22Rv1 (cell line): Measurements from ENCODE around the gene SLC6A19.
"Not testable (repeated sequence)": the region's sequence is repeated elsewhere in the genome, so short reads cannot be mapped to it uniquely, and the experiment has no call there.

Experiments used
- H3K27ac ChIP-seq: fragments of 450-650 bp; 2 replicates; pipeline ENCODE4 v1.5.1; 2017
- CTCF ChIP-seq: fragments of 450-650 bp; IDR thresholded peaks from 2 replicates; pipeline ENCODE4 v1.5.1; 2017; ENCODE audit warnings: mild to moderate bottlenecking
- ZFX ChIP-seq: fragments of 450-650 bp; IDR thresholded peaks from 2 replicates; pipeline ENCODE4 v1.6.1; 2017; ENCODE audit warnings: antibody characterized with exemption, borderline replicate concordance

The SLC6A19 gene

GRCh38 chr5:1225081-1225480 is 23.7 kb downstream of the SLC6A19 start, which contains the start of gene SLC6A18:
Gene SLC6A18 (plus strand): TSS chr5:1225381. CDS start chr5:1225478, 97 bp downstream.
- TF ChIP-seq CTCF (no peak), ZFX (no peak)
- no peak within 1 kb of the TSS for H3K27ac ChIP-seq

DNA sequence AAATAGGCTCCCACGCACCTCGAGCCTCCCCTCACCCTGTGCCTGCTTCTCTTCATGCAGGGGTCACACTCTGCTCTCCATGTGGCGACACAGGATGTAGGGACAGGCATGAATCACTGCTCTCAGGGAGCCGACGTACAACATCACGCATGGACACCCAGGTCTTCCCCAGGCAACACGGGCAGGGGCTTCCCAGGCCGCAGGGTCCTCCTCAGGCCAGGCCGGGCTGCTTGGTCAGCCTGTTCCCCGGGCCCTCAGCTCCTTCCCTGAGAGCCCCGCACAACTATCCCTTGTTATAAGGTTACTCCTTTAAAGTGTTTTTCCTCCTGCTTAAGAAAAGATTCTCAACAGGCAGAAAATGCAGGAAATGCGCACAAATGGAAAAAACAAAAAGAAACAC is 24.8 kb downstream of the SLC6A19 start:
- no peak overlapping the region for H3K27ac ChIP-seq
- TF ChIP-seq CTCF: no peak
- TF ChIP-seq ZFX: no peak

DNA sequence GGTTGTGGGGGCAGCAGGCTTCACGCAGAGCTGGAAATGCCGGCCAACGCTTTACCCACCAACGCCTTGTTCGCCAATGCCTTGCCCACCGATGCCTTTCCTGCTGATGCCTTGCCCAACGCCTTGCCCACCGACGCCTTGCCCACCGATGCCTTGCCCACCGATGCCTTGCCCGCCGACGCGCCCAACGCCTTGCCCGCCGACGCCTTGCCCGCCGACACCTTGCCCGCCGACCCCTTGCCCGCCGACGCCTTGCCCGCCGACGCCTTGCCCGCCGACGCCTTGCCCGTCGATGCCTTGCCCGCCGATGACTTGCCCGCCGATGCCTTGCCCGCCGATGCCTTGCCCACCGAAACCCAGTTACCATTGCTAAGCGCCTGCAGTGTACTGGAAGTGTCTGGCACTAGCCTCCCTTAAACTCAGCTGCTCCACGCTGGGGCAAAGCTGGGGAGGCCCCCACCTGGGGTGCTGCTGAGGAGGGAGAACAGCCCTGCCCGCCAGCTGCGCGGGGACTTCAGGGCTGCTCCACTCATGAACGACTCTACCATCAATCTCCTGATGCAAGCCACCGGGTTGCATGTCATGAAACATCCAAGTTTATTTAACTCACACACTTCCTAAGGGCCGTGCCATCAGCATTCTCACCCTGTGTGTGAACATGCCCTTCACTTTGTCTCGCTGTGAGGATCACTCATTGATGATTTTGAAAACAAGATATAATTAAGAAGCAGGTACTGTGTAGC is 25.6 kb downstream of the SLC6A19 start:
- TF ChIP-seq ZFX (no peak), CTCF (no peak)
- no peak overlapping the region for H3K27ac ChIP-seq

DNA sequence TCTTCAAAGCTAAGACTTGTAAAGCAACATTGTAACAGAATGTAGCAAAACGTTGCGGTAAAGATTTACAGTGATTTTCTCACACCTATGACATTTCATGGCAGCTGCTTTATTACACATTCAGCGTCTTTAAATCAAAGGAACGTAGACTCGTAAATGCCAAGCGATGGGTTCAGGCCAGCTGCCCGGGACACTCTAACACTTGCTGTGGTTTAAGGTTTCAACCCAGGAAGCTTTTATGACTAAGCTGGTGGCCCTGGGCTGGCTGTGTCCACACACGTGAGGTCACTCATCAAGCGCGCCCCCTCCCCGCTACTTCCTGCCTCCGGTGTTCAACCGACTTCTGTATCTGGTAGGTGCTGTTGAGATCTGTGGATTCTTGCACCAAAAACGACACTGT is 26.3 kb downstream of the SLC6A19 start:
- no peak for TF ChIP-seq ZFX
- no peak for TF ChIP-seq CTCF
- no peak overlapping the region for H3K27ac ChIP-seq

DNA sequence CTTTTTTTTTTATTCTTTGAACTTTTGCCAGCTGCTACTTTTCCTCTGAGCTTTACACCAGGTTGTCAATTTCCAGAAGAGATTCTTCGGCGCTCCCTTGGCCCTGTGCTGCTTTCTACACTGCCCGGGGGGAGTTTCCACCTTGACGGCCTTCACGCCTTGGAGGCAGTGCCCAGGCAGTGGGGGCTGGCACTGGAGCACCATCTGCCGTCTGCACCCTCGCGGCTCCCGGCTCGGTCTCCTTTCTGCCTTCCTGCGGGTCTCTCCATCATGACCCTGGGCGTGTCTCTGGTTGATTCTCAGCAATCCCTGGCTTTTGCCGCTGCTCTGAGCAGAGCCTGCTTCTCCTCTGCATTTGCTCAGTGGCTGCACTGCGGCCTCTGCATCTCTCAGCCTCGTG is 26.7 kb downstream of the SLC6A19 start:
- TF ChIP-seq CTCF (no peak), ZFX (no peak)
- H3K27ac ChIP-seq: no peak overlapping the region

DNA sequence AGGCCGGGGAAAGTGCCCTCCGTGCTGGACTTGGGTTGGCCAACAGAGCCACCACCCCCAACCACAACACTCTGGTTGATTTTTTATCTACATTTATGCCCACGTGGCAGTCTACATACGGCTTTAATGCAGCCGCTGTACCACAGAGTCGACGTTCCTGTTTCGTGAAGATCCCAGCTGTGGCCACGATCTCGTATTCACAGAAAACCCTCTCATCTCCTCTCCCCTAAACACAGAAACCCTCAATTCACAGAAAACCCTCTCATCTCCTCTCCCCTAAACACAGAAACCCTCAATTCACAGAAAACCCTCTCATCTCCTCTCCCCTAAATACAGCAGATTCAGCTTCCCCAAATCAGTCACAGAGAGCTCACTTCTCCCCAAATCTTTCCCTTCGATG is 27.6 kb downstream of the SLC6A19 start:
- H3K27ac ChIP-seq: not testable (repeated sequence)

GRCh38 chr5:1229822-1230221 is 28.4 kb downstream of the SLC6A19 start:
- H3K27ac ChIP-seq: no peak overlapping the region
- TF ChIP-seq CTCF (no peak), ZFX (no peak)

DNA sequence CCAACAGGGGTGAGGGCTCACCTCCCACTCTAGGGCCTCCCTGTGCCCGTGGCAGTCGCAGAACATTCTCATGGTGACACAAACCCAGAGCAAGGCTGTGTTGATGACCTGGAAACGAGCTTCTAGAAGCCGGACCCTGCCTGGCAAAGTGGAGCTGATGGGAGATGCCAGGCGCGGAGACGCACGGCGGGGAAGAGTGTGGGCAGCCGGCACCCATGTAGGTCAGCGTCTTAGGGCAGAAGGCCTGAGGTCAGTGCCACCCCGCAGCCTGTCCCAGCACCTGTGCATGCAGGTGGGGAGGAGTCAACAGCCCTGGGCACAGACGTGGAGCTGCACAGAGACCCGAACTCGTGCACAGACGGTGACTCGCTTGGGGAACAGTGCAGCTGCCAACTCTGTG is 29.2 kb downstream of the SLC6A19 start:
- H3K27ac ChIP-seq: no peak overlapping the region
- TF ChIP-seq CTCF: no peak
- no peak for TF ChIP-seq ZFX
